NCI-H82 (cell line): ENCODE data around the gene MICALL2.

ENCODE experiments used
- DNase-seq: peaks from one replicate; lab custom pipeline; 2025; lab: John Stamatoyannopoulos, UW

Gene MICALL2

DNA sequence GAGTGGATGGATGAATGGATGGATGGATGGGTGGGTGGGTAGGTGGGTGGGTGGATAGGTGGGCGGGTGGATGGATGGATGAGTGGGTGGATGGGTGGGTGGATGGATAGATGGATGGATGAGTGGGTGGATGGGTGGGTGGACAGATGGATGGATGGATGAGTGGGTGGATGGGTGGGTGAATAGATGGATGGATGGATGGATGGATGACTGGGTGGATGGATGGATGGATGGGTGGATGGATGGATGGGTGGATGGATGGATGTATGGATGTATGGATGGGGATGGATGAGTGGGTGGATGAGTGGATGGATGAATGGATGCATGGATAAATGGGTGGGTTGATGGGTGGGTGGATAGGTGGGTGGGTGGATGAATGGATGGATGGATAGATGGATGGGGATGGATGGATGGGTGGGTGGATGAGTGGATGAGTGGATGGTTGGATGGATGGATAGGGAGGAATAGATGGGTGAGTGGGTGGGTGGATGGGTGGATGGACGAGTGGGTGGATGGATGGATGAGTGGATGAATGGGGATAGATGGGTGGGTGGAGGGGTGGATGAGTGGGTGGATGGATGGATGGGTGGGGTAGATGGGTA lies 43.8 kb downstream of the MICALL2 start:
- no peak for DNase-seq

DNA sequence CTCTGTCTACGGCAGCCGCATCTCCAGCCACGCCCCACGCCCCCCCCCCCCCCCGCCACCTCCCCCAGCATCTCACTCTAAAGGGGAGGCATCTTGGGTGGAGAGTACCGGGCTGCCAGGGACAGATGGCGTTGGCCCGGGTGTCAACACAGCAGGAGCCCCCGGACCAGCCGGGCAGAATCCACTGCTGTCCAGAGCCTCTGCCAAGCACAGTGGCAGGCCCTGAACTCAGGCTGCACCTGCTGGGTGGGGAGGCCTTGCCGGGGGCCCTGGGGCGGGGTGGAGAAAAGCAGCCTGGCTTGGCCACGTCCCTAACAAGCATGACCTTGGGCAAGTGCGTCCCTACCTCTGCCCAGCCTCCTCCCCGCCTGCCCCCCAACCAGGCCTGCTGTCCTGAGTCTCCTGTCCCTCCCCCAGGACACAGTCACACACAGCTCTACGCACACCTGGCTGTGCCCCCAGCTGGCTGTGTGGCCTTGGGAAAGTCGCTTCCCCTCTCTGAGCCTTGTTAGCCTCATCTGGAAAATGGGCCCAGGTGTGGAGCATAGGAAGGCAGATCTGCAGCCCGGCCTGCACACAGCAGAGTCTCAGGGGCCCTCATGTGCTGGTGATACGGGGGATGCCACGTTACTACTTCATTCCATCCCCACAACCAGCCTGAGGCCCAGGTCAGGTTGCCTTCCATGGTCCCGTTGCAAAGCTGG lies 45.2 kb downstream of the MICALL2 start:
- DNase-seq, result no peak

DNA sequence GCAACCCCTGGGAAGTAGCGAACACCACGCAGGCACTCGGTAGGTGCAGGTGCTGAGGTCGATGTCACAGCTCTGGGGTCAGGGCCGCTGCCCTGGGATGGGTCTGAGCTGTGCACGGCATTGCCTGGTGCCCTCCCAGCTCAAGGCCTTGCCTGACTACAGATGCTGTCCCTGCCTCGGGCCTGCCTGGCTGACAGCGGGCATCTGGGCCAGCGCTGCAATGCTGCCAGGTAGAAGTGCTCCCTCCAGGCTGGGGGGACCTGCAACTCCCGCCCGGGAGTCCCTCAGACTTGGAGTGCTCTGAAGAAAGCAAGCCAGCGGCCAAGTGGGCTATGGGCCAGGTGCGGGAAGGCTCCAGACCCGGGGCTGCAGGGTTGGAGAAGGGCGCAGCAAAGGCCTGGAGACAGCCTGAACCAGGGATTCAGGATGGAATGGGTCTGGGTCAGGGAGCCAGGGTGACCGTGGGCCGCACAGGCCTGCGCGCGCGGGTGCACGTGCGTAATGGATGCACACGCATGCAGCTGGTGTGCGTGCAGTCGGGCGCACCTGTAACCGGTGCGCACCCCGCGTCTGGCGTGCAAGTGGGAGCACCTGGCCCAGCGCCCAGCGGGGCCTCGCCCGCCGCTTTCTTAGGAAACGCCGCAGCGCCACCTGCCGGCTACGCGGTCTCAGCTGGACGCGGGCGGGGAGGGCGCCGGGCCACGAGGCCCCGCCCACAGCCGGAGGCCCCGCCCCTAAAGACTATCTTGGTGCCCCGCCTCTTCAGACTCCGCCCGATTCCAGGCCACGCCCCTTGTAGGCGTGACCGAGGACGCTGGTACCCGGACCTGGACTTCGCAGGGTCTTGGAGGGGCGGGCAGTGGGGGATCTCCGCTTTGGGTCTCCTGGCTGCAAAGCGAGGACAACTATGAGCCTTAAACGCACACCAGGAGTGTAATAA lies 46.7 kb downstream of the MICALL2 start:
- DNase-seq, result peak; percentile 95

DNA sequence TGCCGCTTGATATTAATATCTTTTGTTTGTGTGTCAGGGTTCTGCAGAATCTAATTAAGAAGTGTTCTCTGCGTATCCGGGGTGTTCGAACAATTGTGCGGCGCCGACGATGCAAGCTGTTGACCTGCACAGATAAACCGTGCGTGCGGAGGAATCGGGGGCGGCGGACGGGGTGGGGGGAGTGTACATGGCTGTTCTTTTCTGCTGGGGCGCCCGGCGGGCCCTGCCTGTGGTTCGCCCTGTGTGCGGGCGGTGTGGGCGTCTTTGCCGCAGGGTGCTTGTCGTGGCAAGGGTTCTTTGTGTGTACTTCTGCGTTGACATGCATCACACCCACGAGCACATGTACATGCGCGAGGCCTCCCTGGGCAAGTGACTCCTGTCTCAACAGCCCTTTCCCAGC lies 47.9 kb downstream of the MICALL2 start:
- no peak for DNase-seq

DNA sequence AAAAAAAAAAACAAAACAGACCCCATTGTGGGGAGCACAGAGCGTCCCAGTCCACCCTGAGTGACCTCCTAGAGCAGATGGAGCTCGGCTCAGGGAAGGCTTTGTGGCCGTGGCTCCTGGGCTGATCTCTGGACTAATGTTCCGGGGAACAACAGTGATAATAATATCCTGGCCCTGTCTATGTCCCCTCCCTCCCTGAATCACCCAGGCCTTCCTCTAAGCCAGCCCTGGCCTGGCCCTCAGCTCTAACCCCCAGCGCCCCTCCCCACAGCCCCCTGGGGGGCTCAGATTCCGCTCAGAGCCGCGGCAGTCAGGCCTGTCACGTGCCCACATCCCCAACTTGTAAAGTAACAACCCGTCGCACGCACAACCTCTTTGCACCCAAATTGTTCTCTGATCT lies 48.3 kb downstream of the MICALL2 start:
- DNase-seq, result peak; percentile 35

DNA sequence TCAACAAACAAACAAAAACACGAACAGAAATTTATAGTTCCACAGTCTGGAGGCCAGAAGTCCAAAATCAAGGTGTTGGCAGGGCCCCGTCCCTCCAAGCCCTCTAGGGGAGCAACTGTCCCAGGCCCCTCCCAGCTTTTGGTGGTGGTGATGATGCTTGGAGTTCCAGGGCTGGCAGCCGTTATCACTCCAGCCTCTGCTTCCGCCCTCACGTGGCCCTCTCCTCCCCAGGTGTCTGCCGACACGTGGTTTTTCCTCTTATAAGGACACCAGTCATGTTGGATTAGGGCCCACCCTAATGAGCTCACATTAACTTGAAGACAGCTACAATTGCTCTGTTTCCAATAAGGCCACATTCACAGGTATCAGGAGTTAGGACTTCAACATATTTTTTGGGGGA lies 49.7 kb downstream of the MICALL2 start:
- DNase-seq, result no peak

DNA sequence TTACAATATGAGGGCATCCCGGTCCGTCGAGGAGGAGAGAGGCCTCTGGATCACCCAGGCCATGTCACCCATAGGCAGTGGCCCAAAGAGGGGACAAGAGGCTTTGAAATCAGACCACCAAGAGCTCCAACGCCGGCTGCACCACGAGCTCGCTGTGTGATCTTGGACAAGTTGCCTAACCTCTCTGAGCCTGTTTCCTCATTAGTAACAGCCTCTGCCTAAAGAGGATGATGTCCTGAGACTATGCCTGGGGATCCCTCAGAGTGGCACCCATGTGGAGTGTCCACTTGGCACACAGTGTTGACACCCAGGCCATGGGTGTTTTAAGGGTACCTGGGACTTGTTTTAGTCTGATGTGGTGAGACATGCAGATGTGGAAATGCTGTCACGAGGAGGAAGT lies 50.8 kb downstream of the MICALL2 start:
- DNase-seq, result no peak

DNA sequence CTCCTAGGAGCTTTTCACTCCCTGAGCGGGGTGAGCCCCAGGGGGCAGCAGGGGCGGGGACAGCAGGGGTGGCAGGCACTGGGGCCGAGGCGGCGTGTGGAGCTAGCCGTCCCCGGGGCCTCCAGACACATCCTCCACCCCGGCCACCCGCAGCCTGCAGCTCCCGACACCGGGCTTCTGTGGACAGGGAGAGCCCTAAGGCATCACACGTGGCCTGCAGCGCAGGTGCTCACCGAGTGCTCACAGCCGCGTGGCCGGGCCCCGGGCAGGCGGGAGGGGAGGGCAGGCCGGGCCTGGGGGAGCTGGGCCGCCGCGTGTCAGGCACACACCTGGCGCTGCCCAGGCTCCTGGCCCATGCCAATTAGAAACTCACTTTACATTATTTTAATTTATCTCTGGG lies 51.4 kb downstream of the MICALL2 start:
- DNase-seq, result no peak

DNA sequence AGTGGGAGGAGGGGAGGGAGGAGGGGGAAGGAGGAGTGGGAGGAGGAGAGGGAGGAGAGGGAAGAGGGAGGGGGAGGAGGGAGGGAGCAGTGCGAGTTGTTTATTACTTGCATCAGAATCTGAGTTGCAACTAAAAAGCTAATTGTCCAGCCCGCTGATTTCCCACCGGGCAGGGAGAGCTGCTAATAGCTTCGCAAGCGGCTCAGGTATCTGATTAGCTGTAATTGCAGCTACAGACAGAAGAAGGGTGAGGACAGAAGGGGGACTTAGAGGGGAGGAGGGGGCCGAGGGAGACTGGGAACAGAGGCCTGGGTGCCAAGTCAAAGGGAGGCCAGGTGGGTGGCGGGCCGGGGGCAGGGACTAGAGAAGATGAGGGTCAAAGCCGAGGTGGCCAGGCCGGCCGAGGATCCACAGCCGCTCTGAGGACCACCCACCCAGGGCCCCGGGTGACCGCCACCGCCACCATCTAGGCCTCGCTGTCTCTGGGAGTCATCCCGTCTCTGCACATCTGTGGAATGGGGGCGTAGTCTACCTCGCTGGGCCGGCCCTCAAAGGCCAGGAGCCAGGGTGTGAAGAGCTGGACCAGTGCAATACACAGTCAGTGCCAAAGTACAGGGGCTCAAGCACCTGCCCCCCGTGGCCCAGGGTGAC lies 54.2 kb downstream of the MICALL2 start:
- peak; percentile 45 for DNase-seq

DNA sequence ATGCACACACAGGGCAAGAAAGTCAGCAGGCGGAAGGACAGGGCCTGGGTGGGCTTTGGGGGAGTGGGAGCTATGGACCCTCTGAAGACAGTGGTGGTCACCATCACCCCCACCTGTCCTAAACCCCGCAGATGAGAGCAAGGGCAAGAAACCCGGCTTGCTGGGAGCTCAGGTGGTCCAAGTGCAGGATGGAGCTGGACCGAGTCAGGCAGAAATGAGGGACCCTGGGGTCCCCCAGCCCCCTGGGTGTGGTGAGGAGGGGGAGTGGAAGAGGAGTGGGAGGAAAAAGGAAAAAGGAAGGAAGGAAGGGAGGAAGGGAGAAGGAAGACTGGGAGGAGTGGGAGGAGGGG lies 54.8 kb downstream of the MICALL2 start:
- DNase-seq, result no peak

DNA sequence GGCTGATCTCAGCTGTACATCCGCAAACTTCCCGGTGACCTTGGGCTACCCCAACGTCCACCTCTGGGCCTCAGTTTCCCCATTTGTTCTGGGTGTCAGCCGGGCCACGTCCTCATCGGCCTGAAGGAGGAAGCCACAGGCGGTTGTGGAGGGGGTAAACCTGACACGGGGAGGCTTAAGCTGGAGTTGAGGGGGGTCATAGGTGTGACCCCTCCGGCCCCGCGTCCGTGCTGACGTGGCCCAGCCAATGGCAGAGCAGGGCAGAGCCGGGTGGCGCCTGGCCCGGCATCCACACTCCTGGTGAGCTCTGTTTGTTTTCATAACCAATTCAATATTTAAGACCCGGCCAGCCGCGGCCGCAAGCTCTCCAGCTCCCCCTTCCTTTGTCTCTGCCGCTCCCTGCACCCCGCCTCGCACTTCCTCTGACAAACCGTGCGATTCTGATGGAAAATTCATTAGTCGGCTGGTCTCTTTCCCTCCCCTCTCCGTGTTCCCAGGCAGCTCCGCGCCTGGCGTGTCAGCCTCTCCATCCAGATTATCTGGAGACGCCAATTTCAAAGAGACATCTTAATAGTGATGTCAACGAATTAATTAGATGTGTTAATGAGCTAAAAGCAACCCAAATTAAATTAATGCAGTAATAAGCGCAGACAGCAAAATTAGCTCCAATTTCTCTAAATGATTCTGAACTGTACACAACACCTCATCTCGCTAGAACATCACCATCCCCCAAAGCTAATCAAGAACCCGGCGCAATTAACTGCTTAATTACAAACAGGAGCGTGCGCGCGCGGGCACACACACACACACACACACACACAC lies 55.4 kb downstream of the MICALL2 start:
- DNase-seq, result no peak

DNA sequence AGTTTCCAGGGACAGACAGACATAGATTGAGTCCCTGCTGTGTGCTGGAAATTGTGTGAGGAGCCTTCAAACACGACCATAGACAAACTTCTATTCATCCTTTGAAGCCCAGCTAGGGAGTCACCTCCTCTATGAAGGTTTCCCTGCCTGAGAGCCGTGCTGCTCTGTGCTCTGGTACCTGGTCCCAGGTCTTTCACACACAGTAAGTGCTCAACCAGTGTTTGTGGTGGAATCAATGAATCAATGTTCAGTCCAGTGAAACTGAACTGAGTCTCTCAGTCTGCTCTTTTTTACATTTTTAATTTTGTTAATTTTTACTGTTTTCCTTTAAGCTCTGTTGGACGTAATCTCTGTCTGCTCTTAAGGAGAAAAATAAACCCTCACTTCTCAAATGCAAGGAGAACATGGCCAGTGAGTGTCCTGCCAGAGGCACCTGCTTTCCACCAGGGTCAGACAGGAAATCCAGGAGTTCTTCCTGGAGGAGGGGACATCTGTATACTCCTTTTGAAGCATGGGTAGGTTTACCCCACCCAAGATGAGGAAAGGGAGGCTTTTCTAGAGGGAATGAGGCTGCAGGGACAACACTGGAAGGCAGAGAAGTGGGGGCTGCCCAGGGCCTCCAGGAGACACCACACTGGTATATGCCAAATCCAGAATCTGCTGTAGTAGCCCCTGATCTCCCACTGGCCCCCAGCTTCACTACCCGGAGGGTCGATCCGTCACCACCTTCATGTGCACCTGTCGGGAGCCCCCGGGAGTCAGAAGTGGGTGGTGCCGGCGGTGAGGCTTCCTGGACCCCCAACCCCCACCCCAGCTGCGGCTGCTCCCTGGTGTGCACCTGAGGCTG lies 56.3 kb downstream of the MICALL2 start:
- DNase-seq, result no peak

DNA sequence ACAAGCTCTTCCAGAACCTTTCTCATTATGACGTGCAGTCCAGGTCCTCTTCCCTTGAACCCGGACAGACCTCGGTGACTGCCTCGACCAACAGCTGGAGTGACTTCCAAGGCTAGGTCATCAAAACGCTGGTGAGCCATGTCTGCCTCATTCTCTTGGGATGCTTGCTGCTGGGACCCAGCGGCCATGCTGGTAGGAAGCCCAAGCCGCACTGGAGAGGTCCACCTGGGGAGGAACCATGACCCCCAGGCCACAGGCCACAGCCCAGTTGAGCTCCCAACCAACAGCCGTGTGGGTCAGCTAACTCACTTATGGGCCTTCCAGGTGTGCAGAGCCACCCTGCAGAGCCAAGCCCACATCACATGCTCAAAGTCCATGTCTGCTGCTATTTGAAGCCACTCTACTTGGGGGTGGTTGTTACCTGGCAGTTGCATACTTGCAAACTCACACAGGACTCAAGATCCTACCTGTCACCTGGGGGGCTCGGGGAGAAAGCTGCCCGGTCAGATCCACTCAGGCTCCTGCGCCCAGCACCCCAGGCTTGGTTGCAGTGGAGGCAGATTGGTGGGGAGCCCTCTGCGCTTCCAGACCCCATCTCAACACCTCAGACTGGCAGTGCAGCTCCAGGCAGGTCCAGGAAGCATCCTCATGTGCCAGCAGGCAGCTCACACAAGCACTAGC lies 57.0 kb downstream of the MICALL2 start:
- DNase-seq, result no peak

DNA sequence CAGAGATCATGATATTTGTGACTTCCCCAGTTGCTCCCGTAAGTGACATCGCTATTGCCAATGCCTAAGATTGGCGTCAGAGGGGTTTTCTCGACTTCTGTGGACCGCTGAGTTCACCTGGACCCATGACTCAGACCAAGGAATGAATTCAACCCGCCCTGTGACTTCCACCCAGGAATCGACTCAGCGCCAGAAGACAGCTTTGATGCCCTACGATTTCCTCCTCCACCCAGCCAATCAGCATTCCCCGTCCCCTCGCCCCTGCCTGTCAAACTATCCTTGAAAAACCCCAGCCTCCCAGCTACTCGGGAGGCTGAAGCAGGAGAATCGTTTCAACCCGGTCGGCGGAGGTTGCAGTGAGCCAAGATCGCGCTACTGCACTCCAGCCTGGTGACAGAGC lies 58.3 kb downstream of the MICALL2 start:
- DNase-seq, result no peak

DNA sequence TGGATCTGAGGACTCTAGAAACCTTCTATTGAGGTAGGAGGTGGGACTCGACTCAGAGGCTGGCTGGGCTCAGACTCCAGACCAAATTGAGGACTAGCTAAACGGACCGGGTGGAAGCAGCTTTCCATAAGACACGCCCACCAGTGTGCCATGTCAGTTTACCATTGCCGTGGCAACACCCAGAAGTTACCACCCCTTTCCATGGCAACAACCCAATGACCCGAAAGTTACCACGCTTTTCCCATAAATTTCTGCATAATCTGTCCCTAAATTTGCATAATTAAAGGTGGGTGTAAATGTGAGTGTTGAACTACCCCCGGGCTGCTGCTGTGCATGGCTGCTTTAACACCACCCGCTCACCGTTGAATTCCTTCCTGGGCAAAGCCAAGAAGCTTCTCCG lies 58.9 kb downstream of the MICALL2 start:
- no peak for DNase-seq

DNA sequence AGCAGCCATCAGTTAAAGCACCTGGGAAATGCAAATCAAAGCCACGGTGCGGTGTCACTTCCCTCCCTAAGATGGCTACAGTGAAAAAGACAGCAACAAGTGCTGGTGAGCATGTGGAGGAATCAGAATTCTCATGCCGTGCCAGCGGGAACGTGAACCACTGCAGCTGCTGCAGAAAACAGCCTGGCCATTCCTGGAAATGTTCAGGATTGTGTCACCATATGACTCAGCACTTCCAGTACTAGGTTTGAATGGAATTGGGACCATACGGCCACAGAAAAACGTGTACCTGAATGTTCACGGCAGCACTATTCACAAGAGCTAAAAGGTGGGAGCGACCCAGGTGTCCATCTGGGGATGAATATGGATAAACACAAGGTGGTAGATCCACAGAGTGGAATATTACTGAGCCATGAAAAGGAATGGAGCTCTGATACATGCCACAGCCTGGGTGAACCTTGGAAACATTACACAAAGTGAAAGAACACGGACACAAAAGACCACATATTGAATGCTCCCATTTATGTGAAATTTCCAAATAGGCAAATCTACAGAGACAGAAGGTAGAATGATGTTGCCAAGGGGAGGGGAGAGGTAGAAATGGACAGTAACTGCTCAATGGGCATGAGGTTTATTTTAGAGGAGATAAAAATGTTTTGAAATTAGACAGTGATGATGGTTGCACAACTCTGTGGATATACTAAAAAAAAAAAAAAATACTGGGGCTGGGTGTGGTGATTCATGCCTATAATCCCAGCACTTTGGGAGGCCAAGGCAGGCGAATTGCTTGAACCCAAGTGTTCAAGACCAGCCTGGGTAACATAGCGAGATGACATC lies 61.6 kb downstream of the MICALL2 start:
- no peak for DNase-seq

DNA sequence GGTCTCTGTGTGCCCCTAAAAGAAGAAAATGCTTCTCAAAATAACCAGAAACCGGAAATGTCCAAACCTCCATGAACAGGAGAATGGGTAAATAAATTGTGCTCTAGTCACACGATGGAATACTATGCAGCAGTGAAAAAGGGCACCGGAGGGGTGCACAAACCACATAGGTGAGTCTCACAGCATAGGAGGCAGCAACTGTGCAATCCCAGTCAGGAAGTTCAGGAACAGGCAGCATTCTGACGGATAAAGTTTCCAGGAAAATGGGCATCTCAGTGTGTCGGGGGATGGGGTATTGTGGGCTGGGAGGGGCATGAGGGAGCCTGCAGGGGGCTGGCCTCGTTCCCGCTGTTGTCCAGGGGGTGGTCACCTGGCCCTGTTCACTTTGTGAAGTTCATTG lies 63.1 kb downstream of the MICALL2 start:
- no peak for DNase-seq

DNA sequence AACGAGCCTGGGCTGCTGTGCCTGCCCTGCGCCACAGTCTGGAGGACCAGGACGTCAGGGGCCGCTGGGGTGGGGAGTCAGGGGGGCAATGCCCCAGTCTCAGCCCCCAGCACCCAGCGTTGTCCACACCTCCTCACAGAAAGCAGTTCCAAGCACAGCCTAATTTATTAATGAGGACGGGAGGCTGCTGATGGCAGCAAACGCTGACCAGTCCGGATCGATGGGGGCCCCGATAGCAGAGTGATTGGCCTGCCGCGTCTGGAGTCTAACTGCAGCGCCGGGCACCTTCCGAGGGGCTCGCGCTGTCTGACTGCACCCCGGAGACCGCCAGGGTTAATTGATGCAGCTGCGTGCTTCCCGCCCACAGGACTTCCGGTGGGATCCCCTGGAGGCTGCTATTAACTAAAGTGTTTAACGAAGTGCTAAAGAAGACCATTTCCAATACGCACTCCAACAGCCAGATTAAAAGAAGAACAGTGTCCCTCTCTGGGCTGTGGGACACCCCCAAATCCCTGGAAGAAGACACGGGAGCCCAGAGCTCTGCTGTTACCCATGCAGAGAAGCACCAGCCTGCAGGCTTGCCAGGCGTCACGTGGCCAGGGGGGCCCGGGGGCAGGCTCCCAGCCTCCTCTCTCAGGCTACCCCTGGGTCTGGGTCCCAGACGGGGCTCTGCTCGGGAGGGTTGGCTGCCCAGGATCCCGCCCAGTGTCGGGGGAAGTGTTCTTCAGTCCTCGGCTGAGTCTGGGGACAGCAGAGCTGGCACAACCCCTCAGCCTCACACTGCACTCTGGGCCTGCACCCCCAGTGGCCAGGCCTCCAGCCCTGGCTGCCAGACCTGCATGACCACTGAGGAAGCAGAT lies 63.8 kb downstream of the MICALL2 start:
- DNase-seq, result no peak
